GM12801 (cell line): ENCODE data around the gene MAGEA11.

ENCODE experiments used
- CTCF ChIP-seq: IDR thresholded peaks from one replicate; pipeline ENCODE4 v1.5.1; 2011; ENCODE audit warnings: control low read depth; ENCODE audit not compliant: insufficient read length; ENCODE audit errors: extremely low read depth

Gene MAGEA11

DNA sequence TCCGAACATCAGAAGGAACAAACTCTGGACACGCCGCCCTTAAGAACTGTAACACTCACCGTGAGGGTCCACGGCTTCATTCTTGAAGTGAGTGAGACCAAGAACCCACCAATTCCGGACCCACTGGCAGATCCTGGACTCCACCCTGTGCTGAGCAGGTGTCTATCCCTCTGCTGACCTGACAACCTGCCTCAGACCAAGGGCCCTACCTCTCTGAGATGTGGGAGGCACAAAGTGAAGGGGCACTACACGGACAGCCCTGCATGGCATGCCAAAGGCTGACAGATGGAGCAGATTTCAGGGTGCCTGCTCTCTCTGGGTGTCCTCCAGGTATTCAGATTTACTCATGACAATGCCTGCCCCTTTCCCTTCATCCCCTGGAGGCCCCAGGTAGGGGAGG lies 48.0 kb downstream of the MAGEA11 start:
- no peak for TF ChIP-seq CTCF

DNA sequence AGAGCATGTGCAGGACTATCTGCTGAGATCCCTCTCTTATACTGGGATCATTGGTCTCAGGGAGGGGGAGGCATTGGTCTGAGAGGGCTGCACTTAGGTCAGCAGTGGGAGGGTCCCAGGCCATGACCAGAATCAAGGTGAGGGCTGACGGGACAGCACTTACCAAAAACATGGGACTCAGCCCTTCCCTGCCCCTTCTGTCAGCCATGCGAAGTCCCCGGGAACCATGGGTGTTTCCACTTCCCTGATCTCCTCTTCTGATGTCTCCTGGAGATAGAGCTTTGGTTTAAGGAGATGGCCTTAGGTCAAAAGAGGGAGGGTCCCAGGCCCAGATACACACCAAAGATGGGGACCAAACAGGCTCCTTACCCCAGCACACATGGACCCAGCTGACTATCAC lies 49.1 kb downstream of the MAGEA11 start:
- TF ChIP-seq CTCF, result no peak

DNA sequence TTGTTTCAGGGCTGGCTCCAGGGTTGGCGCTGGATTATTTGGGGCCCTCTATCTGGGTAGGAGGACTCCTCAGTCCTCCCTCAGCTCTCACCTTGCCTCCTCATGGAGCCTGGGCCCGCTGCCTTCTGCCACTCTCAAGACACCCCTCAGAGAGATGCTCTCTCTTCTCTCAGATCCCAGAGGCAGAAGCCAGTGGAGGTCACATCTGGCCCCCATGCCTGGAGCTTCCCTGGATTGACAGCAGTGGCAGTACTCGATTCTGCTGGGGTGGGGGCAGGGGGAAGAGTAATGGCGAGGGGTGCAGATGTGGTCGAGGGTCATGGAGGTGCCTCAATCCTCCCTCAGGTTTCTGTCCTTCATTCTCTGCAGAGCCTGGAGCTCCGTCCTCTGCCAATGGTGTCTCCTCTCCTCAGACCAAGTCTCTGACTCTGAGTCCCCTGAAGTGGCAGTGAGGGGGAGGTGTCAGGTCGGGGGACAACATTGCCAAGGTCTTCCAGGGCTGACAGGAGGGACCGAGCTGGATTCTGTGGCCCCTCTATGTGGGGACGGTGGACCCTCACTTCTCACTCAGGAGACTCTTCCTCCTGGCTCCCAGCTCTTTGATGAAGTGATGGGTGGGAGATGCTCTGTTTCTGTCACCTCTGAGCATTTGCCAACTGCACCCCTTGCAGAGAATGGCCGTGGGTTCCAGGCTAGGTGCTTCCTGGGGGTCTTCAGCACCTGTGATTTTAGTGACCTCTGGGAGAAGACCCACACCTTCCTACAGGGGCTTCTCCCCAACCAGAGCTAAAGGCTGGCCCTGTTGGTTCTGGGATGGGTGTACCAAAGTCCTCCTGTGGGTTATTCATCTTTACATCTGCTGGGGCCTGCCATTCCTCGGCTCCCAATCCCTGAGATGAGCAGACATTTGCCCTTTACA lies 51.1 kb downstream of the MAGEA11 start:
- TF ChIP-seq CTCF, result no peak
